Lung (tissue), 12 donors: Measurements from ENCODE around the gene GRM5. TPM values are rescaled to one million over a fixed set of nuclear protein-coding genes. Genes with fewer than 3 reads are reported as not detected.

ENCODE experiments used
- ATAC-seq: fragments of 200-7000 bp; cut with Tn5 transposase; one replicate; pipeline ENCODE4 v1.9.1; 2020; ENCODE audit warnings: moderate number of reproducible peaks; ENCODE audit not compliant: insufficient read depth, low FRiP score
- DNase-seq, 3 donors: peaks; one replicate each; pipeline ENCODE4 v3.0.0-alpha.2; 2013 to 2017
- H3K27ac ChIP-seq, 2 donors: one replicate each; pipeline ENCODE4 v1.5.1; 2013; ENCODE audit warnings: mild to moderate bottlenecking in 2 of 2, moderate library complexity in 2 of 2, control low read depth in 1 of 2, inconsistent platforms in 1 of 2, low read depth in 1 of 2, low read length in 1 of 2
- H3K27me3 ChIP-seq, 3 donors: one replicate each; pipeline ENCODE4 v1.5.1; 2013; ENCODE audit warnings: low read length in 2 of 3; ENCODE audit not compliant: control insufficient read depth in 3 of 3, insufficient read depth in 3 of 3
- H3K36me3 ChIP-seq, 4 donors: one replicate each; pipeline ENCODE4 v1.5.1; 2013; ENCODE audit warnings: low read length in 4 of 4, mild to moderate bottlenecking in 1 of 4, moderate library complexity in 1 of 4; ENCODE audit not compliant: control insufficient read depth in 4 of 4, insufficient read depth in 4 of 4
- H3K4me1 ChIP-seq, 5 donors: one replicate each; pipeline ENCODE4 v1.5.1; 2013; ENCODE audit warnings: low read length in 5 of 5, mild to moderate bottlenecking in 2 of 5, moderate library complexity in 1 of 5; ENCODE audit not compliant: control insufficient read depth in 5 of 5, insufficient read depth in 5 of 5
- H3K4me3 ChIP-seq: one replicate; pipeline ENCODE4 v1.5.1; 2013; ENCODE audit warnings: mild to moderate bottlenecking, control low read depth, moderate library complexity
- H3K9ac ChIP-seq, 2 donors: one replicate each; pipeline ENCODE4 v1.5.1; 2013; ENCODE audit warnings: low read length in 2 of 2, control low read depth in 1 of 2; ENCODE audit not compliant: insufficient read depth in 1 of 2
- H3K9me3 ChIP-seq, 4 donors: one replicate each; pipeline ENCODE4 v1.5.1; 2013; ENCODE audit warnings: low read length in 3 of 4, mild to moderate bottlenecking in 1 of 4, moderate library complexity in 1 of 4; ENCODE audit not compliant: control insufficient read depth in 4 of 4, insufficient read depth in 3 of 4
- WGBS, 2 donors: extraction: QIAGEN DNeasy Blood & Tissue Kit; methylation state at CpG; one replicate each; pipeline ENCODE4 v1.1.7; 2013; 5-methylcytosine and 5-hydroxymethylcytosine counted together
- polyA plus RNA-seq, 2 donors: library from polyadenylated mRNA; stranded (reverse); fragments of 200-250 nt; gene quantifications; one replicate each; pipeline ENCODE4 v1.2.1, GENCODE V29; 2013
- total RNA-seq, 2 donors: library from RNA; depleted of rRNA in 1 of 2; stranded (reverse); fragments of >200 nt in 1 of 2; gene quantifications; one replicate each; pipeline ENCODE4 v1.2.1, GENCODE V29; 2014 to 2021
- TF ChIP-seq, protein P1 (sequence below): IDR thresholded peaks from 2 replicates; pipeline ENCODE4 v1.5.1; 2012; ENCODE audit warnings: mild to moderate bottlenecking; ENCODE audit errors: control extremely low read depth, extremely low read depth
- donor health status: control.
- donor health status: control.
- donor health status: Bipolar disorder and iron deficiency.
- donor health status: healthy.
- donor health status: DM: yes; HTN: yes; CAD: no.

The GRM5 gene
- total and polyA plus RNA-seq, 4 donors, result 0.02 to 1.2 (median 0.35) TPM

DNA sequence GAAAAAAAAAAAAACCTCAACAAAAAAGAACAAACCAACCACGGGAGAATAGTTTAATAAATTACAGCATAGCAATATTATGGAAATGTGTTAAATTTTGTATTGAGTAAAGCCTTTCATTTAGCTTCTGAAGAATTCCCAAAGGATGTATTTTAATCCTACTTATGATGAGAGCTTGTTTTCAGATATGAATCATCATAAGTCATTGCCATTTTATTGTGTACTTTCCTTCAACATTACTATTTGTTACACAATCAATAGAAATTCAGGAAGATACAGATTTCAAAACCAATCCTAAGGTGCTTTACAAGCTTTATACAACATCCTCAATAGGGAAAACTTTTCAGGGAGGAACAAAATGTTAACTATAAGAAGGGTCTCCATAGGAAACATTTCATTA, 527.7 kb downstream of the GRM5 start:
- ATAC-seq, result no peak
- H3K4me3 ChIP-seq, result no peak overlapping the region
- no peaks in the 10 kb centered on the region for H3K27me3 ChIP-seq
- WGBS, 2 donors, result 36 to 69% methylated on average over 1 of the region's 1 CpG
- no peaks in the 10 kb centered on the region for H3K36me3 ChIP-seq
- H3K4me1 ChIP-seq, result peaks cover 0 to 7% (median 0%) of the 10 kb centered on the region in 5 donors
- no peak overlapping the region for H3K9ac ChIP-seq
- no peak for DNase-seq
- no peaks in the 10 kb centered on the region for H3K9me3 ChIP-seq
- no peak overlapping the region for H3K27ac ChIP-seq
- TF ChIP-seq, protein P1, sequence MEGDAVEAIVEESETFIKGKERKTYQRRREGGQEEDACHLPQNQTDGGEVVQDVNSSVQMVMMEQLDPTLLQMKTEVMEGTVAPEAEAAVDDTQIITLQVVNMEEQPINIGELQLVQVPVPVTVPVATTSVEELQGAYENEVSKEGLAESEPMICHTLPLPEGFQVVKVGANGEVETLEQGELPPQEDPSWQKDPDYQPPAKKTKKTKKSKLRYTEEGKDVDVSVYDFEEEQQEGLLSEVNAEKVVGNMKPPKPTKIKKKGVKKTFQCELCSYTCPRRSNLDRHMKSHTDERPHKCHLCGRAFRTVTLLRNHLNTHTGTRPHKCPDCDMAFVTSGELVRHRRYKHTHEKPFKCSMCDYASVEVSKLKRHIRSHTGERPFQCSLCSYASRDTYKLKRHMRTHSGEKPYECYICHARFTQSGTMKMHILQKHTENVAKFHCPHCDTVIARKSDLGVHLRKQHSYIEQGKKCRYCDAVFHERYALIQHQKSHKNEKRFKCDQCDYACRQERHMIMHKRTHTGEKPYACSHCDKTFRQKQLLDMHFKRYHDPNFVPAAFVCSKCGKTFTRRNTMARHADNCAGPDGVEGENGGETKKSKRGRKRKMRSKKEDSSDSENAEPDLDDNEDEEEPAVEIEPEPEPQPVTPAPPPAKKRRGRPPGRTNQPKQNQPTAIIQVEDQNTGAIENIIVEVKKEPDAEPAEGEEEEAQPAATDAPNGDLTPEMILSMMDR, result no peak

DNA sequence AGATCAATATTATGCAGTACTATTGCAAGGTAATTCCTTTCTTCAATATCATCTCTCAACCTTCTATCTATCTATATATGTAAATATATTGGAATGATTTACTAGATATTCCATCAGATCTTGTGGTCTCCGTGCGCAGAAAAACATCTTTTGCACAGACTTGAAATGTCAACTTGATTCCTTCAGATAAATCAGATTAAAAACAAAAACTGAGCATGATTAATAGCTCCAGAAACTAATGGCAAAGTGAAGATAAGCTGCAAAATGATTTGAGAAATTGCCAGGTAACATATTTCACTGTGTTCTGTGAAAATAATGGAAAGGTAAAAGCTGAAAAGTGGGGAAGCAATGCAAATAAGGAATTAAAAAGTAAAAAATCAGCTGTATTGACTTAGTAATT, 528.2 kb downstream of the GRM5 start:
- H3K36me3 ChIP-seq, result no peaks in the 10 kb centered on the region
- TF ChIP-seq, protein P1, result no peak
- H3K4me1 ChIP-seq, result peaks cover 0 to 7% (median 0%) of the 10 kb centered on the region in 5 donors
- DNase-seq (no peak), ATAC-seq (no peak)
- 47 to 82% methylated on average over 2 of the region's 2 CpGs for WGBS, 2 donors
- no peaks in the 10 kb centered on the region for H3K9me3 ChIP-seq
- H3K4me3 ChIP-seq, result no peak overlapping the region
- H3K27me3 ChIP-seq, result no peaks in the 10 kb centered on the region
- no peak overlapping the region for H3K9ac ChIP-seq
- no peak overlapping the region for H3K27ac ChIP-seq

DNA sequence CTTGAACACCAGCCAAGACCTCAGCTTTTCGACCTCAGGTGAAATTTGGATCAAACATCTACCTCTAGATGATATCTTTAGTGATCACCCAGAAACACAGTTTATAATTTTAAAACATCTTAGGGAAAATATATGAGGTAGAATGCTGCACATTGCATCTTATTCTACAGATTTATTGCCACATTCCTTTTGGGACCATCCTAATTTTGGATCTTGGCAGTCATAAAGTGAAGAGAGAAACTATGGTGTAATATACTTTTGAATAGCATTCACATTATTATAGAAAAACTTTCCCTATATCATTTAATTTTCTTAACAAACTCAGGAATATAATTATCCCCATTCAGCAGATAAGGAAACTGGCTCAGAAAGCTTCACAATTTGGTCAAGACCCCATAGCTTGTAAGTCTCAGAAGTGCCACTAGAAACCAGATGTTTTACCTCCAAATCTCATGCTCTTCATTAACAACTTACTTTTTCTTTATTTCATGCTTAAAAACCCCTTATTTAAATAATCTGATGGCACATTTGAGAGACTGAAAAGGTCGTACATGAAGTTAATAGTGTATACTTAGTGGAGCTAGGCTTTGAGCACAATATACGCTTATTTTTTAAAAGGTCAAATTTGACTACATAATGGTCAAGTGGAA, 529.0 kb downstream of the GRM5 start:
- Histone ChIP-seq H3K4me1 (peaks cover 0 to 7% (median 0%) of the 10 kb centered on the region in 5 donors), H3K4me3 (no peak overlapping the region), H3K27me3 (no peaks in the 10 kb centered on the region), H3K9ac (no peak overlapping the region), H3K36me3 (no peaks in the 10 kb centered on the region), H3K27ac (no peak overlapping the region), H3K9me3 (peaks cover 0 to under 1% (median 0%) of the 10 kb centered on the region in 4 donors)
- WGBS, 2 donors, result 77 to 91% methylated on average over 3 of the region's 3 CpGs
- DNase-seq (peak in 2 of 3 donors; percentile 65 to 74), ATAC-seq (no peak)
- TF ChIP-seq, protein P1, result no peak
